Tongue (tissue), 2 donors: Measurements from ENCODE around the gene RNF220. TPM values are rescaled to one million over a fixed set of nuclear protein-coding genes. Genes with fewer than 3 reads are reported as not detected.

Experiments used
- DNase-seq: peaks from one replicate; pipeline ENCODE4 v3.0.0-alpha.2; 2015
- total RNA-seq: library from RNA; depleted of rRNA; stranded (reverse); fragments of >200 nt; gene quantifications from one replicate; pipeline ENCODE4 v1.2.3, GENCODE V29; 2014

RNF220 gene
- total RNA-seq, 1 donor from 2014 or later: 52.0 TPM

GRCh38 chr1:44524655-44525500 lies 119.8 kb downstream of the RNF220 start:
- no peak for DNase-seq

DNA sequence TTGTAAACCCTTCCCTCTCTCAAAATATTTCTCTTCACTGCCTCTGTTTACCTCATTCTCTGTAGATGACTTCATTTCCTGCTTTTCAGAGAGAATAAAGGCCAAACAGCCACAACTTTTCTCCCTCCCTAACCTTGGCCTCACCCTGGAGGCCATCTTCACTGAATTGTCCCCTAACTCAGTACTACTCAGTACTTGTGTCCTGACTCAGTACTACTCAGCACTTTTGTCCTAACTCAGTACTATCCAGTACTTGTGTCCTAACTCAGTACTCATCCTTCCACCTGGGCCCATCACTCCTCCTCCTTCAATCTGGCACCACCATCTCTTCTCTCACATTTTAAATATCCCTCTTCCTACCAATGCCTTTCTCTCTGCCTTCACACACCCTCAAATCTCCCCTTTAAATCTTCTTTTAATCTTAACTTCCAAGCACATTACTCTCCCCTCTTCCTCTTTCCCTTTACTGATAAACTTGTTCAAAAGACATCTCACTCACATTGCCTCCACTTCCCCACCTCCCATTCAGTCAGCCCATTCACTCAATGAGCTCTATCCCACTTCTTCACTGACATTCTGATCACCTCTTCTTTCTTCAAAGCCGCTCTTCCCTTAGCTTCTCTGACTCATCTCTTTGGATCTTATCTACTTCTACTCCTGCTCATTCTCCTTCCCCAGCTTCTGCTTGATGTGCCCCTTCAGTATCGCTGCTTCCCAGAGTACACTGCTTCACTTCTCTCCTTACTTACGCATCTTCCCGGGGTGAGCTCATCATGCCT lies 121.4 kb downstream of the RNF220 start:
- no peak for DNase-seq

GRCh38 chr1:44531785-44532566 lies 126.9 kb downstream of the RNF220 start:
- no peak for DNase-seq

DNA sequence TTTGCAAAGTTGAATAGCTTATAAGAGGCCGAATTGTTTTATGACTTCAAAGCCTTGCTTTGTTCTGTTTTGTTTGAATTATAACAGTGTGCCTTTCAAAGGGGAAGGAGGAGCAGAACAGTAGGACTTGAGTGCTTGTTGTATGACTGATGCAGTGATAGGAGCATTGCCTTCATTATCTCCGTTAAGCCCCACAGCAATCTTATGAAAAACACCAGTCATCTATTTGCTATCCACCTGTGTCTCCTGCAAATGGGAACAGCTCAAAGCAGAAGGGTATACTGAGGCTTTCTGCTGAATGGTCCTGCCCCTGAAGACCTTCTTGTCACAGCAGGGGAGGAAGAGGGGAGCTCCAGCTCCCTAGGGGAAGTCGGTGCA lies 127.5 kb downstream of the RNF220 start:
- no peak for DNase-seq

DNA sequence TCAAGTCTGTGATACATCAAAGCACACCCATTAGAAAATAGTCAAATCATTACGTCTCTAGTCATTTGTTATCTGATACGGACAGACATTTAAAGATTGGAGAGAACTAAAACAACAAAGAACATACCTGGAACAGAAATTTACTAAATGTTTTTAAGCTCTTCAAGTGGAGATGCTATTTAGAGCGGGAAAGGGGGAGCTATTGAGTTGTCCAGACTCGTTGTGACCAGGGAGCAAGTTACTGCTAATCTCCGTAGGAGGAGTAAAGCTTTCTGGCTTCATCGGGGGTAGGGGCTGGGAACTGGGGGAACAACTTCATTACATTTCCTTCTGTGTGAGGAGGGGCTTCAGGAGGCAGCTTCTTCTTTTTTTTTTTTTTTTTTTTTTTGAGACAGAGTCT lies 129.7 kb downstream of the RNF220 start:
- no peak for DNase-seq

DNA sequence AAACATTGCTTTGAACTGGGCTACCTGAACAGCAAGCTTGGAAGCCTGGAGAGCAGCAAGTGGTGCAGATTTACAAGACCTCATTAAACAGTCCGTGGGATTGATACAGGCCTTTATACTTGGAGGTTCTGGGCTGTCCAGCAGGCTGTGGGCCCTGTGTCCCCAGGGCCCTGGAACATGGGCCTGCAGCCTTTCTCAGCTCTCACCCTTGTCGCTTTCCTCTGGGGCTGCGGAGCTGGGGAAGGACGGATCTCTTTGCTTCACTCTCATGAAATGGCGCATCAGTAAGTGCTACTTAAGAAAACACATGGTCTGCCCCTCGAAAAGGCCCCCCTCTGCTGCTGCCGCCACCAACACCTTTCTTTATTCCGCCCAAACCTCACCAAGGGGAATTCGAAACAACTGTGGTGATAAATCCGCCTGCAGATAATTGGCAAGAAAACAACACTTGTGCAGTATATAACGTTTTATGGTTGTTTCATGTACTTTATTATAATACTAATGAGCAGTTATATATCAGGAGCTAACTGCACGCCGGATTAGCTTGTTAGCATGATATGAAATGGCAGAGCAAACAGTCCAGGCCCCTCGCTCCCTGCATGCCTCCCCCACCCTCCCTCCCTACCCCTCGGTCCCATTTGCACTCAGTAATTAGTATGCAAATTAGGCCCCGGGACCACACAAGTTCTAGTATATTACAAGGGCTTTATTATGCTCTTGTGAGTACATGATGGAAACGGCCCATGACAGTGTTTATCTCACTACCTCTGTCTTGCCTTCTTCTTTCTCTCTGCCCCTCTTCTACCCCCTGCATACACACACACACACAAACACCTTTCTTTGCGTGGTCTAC lies 131.5 kb downstream of the RNF220 start:
- no peak for DNase-seq

- DNase-seq: no peak
Measured at GRCh38 chr1:44537538-44537937, 132.5 kb downstream of the RNF220 start.

DNA sequence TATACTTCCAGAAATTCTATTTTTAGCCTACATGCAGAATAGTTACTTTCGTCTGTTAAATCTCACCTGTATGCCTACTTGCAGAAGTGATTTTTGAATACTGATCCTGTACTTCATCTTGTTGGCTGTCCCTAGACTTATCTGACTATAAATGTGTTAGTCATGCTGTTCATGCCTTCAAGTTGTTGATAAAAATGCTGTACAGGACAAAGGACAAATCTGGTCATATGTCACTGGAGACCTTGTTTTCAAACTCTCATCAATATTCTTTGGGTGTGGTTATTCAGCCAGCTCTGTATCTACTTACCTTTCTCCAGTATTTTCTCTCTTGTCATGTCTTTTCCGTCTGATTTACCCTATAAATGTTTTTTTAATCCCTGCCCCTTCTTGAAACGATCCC lies 132.9 kb downstream of the RNF220 start:
- no peak for DNase-seq

GRCh38 chr1:44539991-44540730 lies 135.1 kb downstream of the RNF220 start:
- no peak for DNase-seq

DNA sequence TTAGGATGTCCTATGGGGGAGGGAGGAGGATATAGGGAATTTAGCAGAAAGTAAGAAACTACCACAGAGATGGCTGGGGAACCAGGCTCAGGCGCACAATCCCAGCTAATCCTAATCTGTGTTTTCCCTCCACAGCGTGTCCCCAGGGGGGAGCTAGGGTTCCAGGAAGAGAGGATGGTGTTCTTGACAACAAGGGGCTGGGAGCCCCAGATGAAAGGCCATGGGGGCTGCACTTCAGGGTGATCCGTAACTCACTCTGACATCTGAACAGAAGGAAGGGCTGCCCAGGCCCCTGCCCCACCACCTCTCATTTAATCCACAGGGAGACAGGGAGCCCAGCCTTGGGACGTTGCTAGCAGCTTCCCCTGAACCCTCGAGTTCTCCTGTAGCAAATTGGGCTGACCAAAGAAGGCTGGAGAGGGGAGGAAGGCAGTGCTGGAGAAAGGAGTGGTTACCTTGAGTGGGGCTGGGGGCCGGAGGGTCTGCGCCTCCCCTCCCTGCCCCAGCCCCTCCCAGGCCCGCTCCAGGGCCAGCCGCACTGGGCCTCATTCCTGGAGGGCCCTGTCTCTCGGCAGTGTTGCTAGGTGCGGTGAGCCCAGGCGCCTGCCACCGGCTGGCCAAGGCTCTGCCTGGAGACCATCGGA lies 137.5 kb downstream of the RNF220 start:
- no peak for DNase-seq

GRCh38 chr1:44543064-44543744 lies 138.1 kb downstream of the RNF220 start:
- no peak for DNase-seq

DNA sequence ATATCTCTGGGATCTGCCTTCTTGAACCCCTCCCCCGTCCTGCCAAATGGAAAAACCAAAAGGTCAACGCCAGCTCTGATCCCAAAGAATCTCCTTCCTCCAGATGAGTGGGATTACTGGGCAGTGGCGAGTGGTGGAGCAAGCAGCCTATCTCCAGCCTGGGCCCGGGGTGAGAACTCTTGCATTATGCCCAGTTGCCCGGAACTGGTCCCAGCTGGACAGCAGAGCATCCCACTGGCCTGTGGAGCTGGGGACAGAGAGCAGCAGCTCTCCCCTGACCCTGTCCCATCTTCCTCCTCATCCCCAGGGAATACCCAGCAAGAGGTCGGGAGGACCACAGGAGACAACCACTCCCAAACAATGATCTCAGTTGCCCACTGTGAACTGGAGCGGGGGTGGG lies 138.7 kb downstream of the RNF220 start:
- no peak for DNase-seq

GRCh38 chr1:44544960-44545359 lies 139.9 kb downstream of the RNF220 start:
- DNase-seq: no peak

DNA sequence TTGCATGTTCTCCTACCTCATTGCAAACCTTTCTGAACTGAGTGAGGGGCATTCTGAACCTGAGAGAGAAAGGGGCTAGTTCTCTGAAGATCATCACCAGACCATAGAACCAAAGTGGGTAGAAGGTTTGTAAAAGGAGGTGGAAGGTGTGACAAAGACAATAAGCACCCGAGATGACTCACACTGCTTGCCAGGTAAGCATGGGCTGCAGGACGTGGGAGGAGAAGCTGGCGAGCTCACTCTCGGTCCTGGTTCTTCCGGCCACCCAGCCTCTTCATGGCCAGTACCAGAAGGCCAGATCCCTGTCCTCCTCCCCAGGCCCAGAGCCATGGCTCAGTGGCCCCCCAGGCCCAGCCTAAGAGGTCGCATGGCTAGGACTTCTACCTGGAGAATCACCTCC lies 140.9 kb downstream of the RNF220 start:
- no peak for DNase-seq

GRCh38 chr1:44546403-44547053 lies 141.5 kb downstream of the RNF220 start:
- no peak for DNase-seq

DNA sequence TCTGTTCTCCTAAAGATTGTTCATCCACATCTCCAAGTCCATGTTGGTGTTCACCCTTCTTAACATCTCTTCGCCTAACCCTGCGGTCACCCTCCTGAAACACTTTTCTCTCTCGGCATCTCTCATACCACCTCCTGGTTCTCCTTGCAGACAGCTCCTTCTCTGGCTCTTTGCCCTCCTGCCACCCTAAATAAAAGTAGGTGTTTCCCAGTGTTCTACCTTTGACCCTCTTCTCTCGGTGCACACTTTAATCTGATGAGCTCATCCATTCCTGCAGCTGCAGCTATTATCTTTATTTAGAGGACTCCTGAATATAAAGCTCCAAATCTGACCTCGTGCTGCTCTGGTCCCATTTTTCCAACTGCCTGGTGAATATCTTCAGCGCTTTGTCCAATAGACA lies 142.3 kb downstream of the RNF220 start:
- no peak for DNase-seq

GRCh38 chr1:44547837-44548236 lies 142.8 kb downstream of the RNF220 start:
- DNase-seq: no peak

DNA sequence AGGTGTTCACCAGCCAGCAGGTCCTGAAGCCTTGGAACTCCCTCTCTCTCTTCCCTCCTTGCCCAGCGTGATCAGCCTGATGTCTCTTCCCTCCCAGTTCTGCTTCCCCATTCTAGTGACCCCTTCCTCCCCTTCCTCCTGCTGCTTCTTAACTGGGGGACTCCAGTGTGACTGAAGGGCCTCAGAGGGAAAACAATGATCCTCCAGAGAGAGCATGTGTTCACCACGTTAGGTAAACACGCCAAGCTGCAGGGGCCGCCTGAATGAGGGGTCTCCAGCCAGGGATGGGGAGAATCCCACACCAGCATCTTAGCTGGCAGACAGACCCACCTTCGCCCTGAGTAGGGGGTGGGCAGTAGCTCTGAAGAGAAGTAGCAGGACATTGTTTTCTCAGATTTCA lies 144.5 kb downstream of the RNF220 start:
- DNase-seq: no peak

- DNase-seq: no peak
Measured at GRCh38 chr1:44553127-44553758, 148.2 kb downstream of the RNF220 start.
